ENCODE data around the gene RARRES2. TPM values are rescaled to one million over a fixed set of nuclear protein-coding genes. Genes with fewer than 3 reads are reported as not detected.

Gene RARRES2
- total RNA-seq, 4 donors from 2014 or later, result 83.8 to 433 (median 299) TPM

DNA sequence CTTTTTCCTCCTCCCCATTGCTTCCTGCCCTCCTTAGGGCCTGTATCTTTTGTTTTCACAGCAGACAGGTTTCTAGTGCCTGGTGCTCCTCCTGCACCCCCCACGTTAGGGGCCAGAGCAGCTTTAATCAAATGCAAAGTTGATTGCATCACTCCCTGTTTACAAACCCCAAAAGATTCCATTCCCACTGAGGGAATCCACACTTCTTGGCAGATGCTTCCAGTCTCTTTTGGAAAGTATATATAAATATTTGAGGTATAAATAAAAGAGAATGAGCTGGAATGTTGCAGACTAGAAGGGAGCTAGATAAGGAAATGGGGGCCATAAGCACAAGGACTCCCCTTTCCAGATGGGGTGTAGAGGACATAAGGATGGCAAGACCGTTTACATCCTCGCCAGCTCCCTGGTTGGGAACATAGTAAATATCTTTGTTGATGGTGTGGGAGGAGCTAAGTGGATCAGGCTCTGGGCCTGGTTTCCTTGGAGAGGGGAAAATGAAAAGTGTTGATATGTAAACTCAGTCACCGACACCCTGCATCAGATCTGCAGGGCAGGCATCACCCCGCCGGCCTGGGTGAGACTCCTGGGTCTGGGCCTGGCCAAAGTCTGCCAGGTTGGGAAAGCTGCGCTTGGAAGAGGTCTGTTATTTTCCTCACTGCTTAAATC is 6.2 kb downstream of the RARRES2 start:
- TF ChIP-seq, protein P1, sequence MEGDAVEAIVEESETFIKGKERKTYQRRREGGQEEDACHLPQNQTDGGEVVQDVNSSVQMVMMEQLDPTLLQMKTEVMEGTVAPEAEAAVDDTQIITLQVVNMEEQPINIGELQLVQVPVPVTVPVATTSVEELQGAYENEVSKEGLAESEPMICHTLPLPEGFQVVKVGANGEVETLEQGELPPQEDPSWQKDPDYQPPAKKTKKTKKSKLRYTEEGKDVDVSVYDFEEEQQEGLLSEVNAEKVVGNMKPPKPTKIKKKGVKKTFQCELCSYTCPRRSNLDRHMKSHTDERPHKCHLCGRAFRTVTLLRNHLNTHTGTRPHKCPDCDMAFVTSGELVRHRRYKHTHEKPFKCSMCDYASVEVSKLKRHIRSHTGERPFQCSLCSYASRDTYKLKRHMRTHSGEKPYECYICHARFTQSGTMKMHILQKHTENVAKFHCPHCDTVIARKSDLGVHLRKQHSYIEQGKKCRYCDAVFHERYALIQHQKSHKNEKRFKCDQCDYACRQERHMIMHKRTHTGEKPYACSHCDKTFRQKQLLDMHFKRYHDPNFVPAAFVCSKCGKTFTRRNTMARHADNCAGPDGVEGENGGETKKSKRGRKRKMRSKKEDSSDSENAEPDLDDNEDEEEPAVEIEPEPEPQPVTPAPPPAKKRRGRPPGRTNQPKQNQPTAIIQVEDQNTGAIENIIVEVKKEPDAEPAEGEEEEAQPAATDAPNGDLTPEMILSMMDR (IDR thresholded peaks at IDR 0.05; ENCODE audit: low read depth), result no peak

DNA sequence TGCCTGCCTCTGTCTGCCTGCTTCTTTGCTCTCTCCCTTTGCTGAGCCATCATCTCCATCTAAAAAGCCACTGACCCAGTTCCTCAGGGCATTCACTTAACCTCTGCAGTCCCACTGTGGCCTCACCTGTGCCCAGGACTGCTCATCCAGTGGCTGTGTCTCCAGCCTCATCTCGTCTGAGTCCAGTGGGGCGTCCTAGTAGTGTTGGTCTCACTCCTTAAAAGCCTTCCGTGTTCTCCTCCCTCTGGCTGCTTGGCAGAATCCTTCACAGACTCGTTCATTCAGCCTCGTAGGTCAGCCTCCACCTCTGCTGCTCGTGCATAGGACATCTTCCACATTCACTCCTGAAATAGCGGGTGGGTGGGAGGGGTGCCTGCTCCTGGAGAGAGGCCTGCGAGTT is 7.3 kb downstream of the RARRES2 start:
- TF ChIP-seq, protein P1 (IDR thresholded peaks at IDR 0.05; ENCODE audit: low read depth), result no peak

DNA sequence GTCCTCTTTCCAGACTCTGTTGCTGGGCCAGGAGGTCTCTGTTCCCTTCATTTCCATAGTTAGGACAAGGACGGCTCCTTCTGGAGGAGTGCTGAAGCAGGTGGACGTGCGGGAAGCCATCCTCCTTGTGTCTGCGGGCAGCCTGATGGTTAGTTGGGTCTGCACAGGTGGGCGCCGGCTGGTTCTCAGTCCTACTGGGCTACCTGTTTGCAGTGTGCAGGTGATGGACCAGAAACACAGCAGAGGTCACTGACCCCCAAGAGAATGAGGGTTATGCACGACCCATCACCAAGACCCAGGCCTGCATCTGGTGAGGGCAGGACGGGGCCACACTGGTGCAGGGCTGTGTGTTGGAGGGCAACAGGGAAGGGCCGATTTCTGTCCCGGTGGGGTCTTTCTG is 7.8 kb downstream of the RARRES2 start:
- TF ChIP-seq, protein P1 (IDR thresholded peaks at IDR 0.05; ENCODE audit: low read depth), result no peak

DNA sequence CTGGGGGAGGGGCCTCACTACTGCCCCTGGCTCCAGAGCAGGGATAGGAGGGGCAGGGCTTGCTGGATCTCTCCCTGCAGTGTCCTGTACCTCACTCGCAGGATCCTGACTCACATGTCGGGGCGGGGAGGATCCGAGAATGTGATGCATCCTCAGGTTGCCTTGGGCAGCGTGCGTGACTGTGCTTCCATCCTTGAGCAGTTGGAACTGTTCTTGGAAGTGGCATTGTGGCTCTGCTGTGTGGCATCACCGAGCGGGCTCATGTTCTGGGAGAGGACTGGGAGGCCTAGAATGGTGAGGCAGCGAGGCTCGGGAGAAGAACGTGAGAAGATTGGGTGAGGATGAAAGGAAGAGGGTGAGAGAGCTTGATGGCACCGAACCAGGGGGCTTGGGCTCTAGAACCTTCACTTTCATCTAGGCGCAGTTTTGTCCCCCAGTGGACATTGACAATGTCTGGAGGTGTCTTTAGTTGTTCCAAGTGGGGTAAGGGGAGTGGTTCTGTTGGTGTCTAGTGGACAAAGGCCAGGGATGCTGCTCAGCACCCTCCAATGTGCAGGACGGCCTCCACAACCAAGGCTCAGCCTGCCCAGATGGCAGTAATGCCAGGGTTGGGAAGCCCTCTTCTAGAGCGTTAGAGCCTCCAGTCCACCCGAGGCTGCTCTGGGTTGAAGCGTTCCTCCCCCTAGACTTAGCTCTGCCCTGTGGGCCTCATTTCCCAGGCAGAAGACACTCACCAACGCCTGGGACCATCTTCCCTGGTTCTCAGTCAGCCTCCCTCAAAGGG is 8.4 kb downstream of the RARRES2 start:
- TF ChIP-seq, protein P1 (IDR thresholded peaks at IDR 0.05; ENCODE audit: low read depth), result no peak

DNA sequence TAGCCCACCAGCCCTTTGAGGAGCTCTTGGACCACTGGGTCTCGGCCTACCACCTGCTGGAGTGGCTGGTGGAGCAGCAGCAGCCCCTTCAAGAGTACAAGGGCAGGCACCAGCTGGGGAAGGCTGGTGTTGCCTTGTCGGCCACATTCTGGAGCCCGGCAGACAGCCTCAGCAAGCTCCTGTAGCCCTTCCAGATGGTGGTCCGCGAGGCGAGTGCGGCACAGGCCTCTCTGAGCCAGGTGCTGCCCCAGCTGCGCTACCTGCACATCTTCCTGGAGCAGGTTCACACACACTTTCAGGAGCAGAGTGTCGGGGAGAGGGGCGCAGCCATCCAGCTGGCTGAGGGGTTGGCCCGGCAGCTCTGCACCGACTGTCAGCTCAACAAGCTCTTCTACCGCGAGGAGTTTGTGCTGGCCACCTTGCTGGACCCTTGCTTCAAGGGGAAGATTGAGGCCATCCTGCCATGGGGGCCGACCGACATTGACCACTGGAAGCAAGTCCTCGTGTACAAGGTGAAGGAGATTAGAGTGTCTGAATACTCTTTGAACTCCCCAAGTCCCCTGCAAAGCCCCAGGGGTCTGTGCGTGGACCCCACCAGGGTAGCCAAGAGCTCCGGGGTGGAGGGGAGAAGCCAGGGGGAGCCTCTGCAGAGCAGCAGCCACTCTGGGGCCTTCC is 11.1 kb downstream of the RARRES2 start:
- TF ChIP-seq, protein P1 (IDR thresholded peaks at IDR 0.05; ENCODE audit: low read depth), result no peak

DNA sequence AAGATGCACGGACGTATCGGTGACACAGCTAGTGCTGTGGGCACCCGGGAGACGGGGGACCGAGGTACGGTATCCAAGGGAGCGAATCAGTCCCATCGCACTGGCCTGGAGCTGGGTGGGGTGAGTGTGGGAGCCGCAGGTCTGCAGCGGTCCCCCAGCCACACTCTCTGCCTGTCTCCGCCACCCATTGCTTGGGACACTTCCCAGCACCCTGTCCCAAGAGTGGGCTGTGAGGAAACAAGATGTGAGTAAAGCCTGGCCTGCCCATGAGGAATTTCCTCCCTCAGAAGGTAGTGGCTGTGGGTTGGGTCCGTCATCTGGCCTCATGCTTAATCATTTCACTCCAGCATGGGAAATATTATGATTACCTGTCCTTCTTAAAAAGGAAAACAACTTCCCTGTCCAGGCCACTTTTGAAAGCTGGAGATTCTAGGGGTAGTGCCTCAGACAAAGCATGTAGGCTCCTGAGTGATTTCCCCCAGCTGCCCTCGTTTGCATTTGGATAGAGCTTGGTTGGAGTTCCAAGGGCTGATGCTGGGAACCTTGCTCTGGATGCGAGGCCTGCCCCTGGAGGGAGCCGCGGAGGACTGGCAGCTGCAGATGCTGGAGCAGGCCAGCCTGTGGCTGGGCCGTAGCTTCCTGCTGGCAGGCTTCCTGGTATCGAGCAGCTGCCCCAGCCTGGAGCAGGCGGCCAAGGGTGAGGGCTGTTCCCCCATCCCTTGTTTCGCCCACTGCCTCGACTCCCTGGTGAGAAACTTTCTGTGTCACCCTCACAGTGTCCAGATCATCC is 11.9 kb downstream of the RARRES2 start:
- TF ChIP-seq, protein P1 (IDR thresholded peaks at IDR 0.05; ENCODE audit: low read depth), result no peak

Measured in subcutaneous adipose tissue (tissue), 4 donors.